Gastrocnemius medialis (tissue), 4 donors: ENCODE data around the gene ETF1. TPM values are rescaled to one million over a fixed set of nuclear protein-coding genes. Genes with fewer than 3 reads are reported as not detected.
A peak's percentile ranks its signal among the peaks of the same experiment; 100 is the strongest.

Experiments used
- ATAC-seq, 2 donors: fragments of 150-250 bp; one replicate each; pipeline ENCODE4 v1.9.1; 2016
- DNase-seq, 2 donors: peaks; one replicate each; pipeline ENCODE4 v3.0.0-alpha.2; 2019
- H3K27ac ChIP-seq, 4 donors: fragments of 200-600 bp; sonication (generic); 1 replicate in 1 of 4; 2 replicates in 3 of 4; pipeline ENCODE4 v1.5.1; 2016 to 2018; ENCODE audit warnings: mild to moderate bottlenecking in 2 of 4, moderate library complexity in 1 of 4
- H3K27me3 ChIP-seq, 3 donors: fragments of 200-600 bp; sonication (generic) in 2 of 3; 1 replicate in 1 of 3; 2 replicates in 2 of 3; pipeline versions ENCODE4 v1.5.1 to v1.6.0; 2016 to 2019; ENCODE audit warnings: mild to moderate bottlenecking in 1 of 3, moderate library complexity in 1 of 3
- H3K36me3 ChIP-seq, 2 donors: fragments of 200-600 bp; sonication (generic) in 1 of 2; one replicate each; pipeline ENCODE4 v1.5.1; 2017 to 2018
- H3K4me1 ChIP-seq, 2 donors: fragments of 200-600 bp; sonication (generic) in 1 of 2; one replicate each; pipeline ENCODE4 v1.5.1; 2016 to 2017; ENCODE audit warnings: mild to moderate bottlenecking in 2 of 2
- H3K4me3 ChIP-seq, 4 donors: fragments of 200-600 bp; sonication (generic) in 3 of 4; 1 replicate in 1 of 4; 2 replicates in 3 of 4; pipeline ENCODE4 v1.5.1; 2016 to 2019; ENCODE audit warnings: mild to moderate bottlenecking in 2 of 4
- H3K9me3 ChIP-seq, 3 donors: fragments of 200-600 bp; sonication (generic) in 2 of 3; 1 replicate in 1 of 3; 2 replicates in 2 of 3; pipeline ENCODE4 v1.5.1; 2016 to 2019
- POLR2A ChIP-seq, 2 donors: fragments of 450-650 bp; IDR thresholded peaks; one replicate each; pipeline ENCODE4 v1.6.1; 2017; ENCODE audit warnings: antibody characterized with exemption in 2 of 2, mild to moderate bottlenecking in 2 of 2, moderate library complexity in 2 of 2
- in situ Hi-C, 4 donors: fragments of 200-750 bp; cut with MboI; loops; one replicate each; pipeline versions ENCODE4 v1.15.0 to v1.8.0; 2017; ENCODE audit warnings: low sequenced_read_pairs in 4 of 4
- intact Hi-C: fragments of 100-400 bp; cut with DNase I; formaldehyde crosslinking; loops from one replicate; pipeline ENCODE4 v1.15.1; 2023; ENCODE audit warnings: low total_unique reads
- total RNA-seq, 4 donors: library from RNA; depleted of rRNA; stranded (reverse); fragments of >200 nt; gene quantifications; one replicate each; pipeline versions ENCODE4 v1.1.0 to v1.2.3, GENCODE V29; 2016
- TF ChIP-seq, protein P1 (sequence below), 5 experiments: fragments of 450-650 bp in 3 of 5; fragments of 200-600 bp in 2 of 5; sonication (generic) in 2 of 5; IDR thresholded peaks in 4 of 5; conservative IDR thresholded peaks in 1 of 5; 1 replicate in 4 of 5; 2 replicates in 1 of 5; pipeline ENCODE4 v1.5.1; 2016 to 2019; ENCODE audit warnings: antibody characterized with exemption in 5 of 5, mild to moderate bottlenecking in 3 of 5, moderate library complexity in 3 of 5

ETF1 gene
- total RNA-seq, 4 donors from 2014 or later = 99.9 to 139 (median 117) TPM

DNA sequence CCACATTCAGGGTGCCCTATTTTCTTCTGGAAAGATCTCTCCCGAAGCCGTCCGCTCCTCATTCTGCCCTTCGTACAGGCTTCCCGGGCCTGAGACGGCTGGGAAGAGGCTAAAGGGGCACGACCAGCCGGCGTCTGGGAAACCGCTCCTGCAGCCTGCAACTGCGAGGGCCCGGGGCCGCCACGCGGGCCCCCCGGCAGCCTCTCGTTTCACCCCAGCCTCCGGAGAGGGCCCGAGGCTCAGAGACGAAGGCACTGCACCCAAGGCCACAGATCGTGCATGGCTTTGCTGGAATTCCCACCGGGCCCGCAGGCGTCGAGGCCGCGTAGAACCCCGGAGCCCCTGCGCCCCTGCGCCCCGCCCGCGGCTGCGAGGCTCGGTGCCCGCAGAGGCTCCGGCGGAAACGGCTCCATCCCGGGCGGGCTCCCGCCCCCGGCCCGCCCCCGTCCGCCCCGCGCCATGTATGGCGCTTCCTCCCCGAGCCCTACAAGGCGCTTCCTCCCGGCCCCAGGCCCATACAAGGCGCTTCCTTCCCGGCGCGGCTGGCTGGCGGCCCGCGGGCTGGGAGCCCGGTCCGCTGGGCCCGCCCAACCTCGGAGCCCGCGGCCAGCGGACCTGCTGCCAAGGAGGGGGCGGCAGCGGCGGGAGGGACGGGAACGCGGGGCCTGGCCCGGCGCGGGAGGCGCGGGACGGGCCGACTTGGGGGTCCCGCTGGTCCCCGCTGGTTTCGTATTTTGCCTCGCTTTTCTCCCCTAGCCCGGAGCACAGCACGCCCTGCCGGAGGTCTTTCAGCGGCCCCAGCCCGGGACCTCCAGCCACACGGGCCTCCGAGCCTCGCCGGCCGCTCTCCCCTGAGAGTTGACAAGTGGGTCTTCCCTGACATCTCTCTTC is 51.1 kb downstream of the ETF1 start:
- Histone ChIP-seq H3K36me3 (no peaks in the 10 kb centered on the region), H3K9me3 (no peaks in the 10 kb centered on the region), H3K27ac (peak overlapping the region; percentile 34 to 63 (median 56)), H3K27me3 (peaks cover 28 to 40% (median 29%) of the 10 kb centered on the region in 3 donors), H3K4me3 (peak overlapping the region; percentile 60 to 85 (median 64)), H3K4me1 (peaks cover 14 to 17% of the 10 kb centered on the region in 2 donors)
- intact Hi-C loops = loop anchor here (1.0 kb wide), 2 partner anchors 27 to 29 kb away; partner anchors contain the start of gene EGR1
- DNase-seq = peak; percentile 79 to 87
- TF ChIP-seq, protein P1, sequence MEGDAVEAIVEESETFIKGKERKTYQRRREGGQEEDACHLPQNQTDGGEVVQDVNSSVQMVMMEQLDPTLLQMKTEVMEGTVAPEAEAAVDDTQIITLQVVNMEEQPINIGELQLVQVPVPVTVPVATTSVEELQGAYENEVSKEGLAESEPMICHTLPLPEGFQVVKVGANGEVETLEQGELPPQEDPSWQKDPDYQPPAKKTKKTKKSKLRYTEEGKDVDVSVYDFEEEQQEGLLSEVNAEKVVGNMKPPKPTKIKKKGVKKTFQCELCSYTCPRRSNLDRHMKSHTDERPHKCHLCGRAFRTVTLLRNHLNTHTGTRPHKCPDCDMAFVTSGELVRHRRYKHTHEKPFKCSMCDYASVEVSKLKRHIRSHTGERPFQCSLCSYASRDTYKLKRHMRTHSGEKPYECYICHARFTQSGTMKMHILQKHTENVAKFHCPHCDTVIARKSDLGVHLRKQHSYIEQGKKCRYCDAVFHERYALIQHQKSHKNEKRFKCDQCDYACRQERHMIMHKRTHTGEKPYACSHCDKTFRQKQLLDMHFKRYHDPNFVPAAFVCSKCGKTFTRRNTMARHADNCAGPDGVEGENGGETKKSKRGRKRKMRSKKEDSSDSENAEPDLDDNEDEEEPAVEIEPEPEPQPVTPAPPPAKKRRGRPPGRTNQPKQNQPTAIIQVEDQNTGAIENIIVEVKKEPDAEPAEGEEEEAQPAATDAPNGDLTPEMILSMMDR (IDR thresholded peaks at IDR 0.05 in 4 of 5, conservative IDR thresholded peaks at IDR 0.05 in 1 of 5) = peak in 2 of 5 experiments; percentile 8 to 11
- peak in 1 of 2 donors; percentile 23 for TF ChIP-seq POLR2A (IDR thresholded peaks at IDR 0.05)
- in situ Hi-C loops = no loop called here
- peak; percentile 92 to 93 for ATAC-seq

DNA sequence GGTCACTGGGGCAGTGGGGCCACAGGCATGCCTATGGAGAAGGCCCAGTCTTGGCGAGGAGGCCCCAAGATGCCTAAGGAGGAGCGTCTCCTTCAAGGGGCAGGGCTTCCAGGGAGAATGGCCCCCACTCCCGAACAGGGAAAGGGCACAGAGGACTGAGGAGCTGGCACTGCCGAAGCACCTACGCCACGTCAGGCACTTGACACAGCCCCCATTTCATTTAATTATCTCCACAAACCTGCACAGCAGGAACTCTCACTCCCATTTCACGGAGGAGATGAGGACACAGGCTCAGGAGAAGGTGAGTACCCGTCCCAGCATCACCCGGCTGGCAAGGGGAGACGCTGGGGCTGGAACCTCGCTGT is 51.8 kb downstream of the ETF1 start:
- peaks cover 28 to 40% (median 29%) of the 10 kb centered on the region in 3 donors for H3K27me3 ChIP-seq
- peak overlapping the region; percentile 60 to 85 (median 64) for H3K4me3 ChIP-seq
- in situ Hi-C loops (no loop called here), intact Hi-C loops (no loop called here)
- no peak for ATAC-seq
- H3K27ac ChIP-seq = no peak overlapping the region
- no peaks in the 10 kb centered on the region for H3K36me3 ChIP-seq
- DNase-seq = no peak
- no peak for TF ChIP-seq POLR2A (IDR thresholded peaks at IDR 0.05)
- TF ChIP-seq, protein P1 (IDR thresholded peaks at IDR 0.05 in 4 of 5, conservative IDR thresholded peaks at IDR 0.05 in 1 of 5) = no peak
- no peaks in the 10 kb centered on the region for H3K9me3 ChIP-seq
- H3K4me1 ChIP-seq = peaks cover 14 to 17% of the 10 kb centered on the region in 2 donors

- no peak for TF ChIP-seq POLR2A (IDR thresholded peaks at IDR 0.05)
- TF ChIP-seq, protein P1 (IDR thresholded peaks at IDR 0.05 in 4 of 5, conservative IDR thresholded peaks at IDR 0.05 in 1 of 5) = no peak
- no peaks in the 10 kb centered on the region for H3K9me3 ChIP-seq
- peaks cover 14 to 17% of the 10 kb centered on the region in 2 donors for H3K4me1 ChIP-seq
- ATAC-seq (no peak), DNase-seq (no peak)
- in situ Hi-C loops = no loop called here
- H3K27ac ChIP-seq = no peak overlapping the region
- intact Hi-C loops = no loop called here
- peaks cover 28 to 40% (median 29%) of the 10 kb centered on the region in 3 donors for H3K27me3 ChIP-seq
- peak overlapping the region in 1 of 4 donors; percentile 60 for H3K4me3 ChIP-seq
- no peaks in the 10 kb centered on the region for H3K36me3 ChIP-seq
These were observed 52.3 kb downstream of the ETF1 start for GRCh38 chr5:138490648-138491283.

DNA sequence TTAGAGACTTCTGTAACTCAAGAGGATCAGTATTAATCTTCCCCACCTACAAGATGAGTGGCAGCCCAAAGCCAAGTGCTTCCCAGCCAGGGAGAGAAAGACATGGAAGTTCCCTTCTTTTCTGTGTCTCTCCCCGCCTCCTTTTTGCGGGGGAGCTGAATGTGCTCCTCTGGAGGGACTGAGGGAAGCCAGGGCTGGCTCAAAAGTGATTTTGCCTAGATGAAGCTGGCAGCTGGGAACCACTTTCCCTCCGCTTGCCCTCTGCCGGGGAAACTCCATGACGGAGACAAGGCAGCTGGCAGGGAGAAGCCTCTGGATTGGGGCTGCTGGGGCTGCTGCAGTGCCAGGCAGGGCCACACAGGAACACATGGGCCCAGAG is 53.4 kb downstream of the ETF1 start:
- DNase-seq (no peak), ATAC-seq (no peak)
- Histone ChIP-seq H3K36me3 (no peaks in the 10 kb centered on the region), H3K4me1 (peaks cover 14 to 17% of the 10 kb centered on the region in 2 donors), H3K27ac (no peak overlapping the region), H3K9me3 (no peaks in the 10 kb centered on the region), H3K4me3 (no peak overlapping the region), H3K27me3 (peaks cover 28 to 40% (median 29%) of the 10 kb centered on the region in 3 donors)
- TF ChIP-seq, protein P1 (IDR thresholded peaks at IDR 0.05 in 4 of 5, conservative IDR thresholded peaks at IDR 0.05 in 1 of 5) = no peak
- no peak for TF ChIP-seq POLR2A (IDR thresholded peaks at IDR 0.05)
- in situ Hi-C loops (no loop called here), intact Hi-C loops (no loop called here)
